NB4 (cell line): ENCODE measurements around the gene ANO10.

Experiments used
- MYC ChIP-seq: IDR thresholded peaks from 2 replicates; pipeline ENCODE4 v1.6.1; 2011; ENCODE audit warnings: low read depth, low read length
- POLR2A ChIP-seq: IDR thresholded peaks from 2 replicates; pipeline ENCODE4 v1.6.1; 2011; ENCODE audit warnings: mild to moderate bottlenecking; ENCODE audit not compliant: insufficient read length; ENCODE audit errors: extremely low read depth
- TF ChIP-seq, protein P1 (sequence below): IDR thresholded peaks from one replicate; pipeline ENCODE4 v1.5.1; 2012; ENCODE audit warnings: low read depth, low read length
- TF ChIP-seq, protein P2 (sequence below): IDR thresholded peaks from 2 replicates; pipeline ENCODE4 v1.6.1; 2011; ENCODE audit warnings: low read depth, low read length

DNA sequence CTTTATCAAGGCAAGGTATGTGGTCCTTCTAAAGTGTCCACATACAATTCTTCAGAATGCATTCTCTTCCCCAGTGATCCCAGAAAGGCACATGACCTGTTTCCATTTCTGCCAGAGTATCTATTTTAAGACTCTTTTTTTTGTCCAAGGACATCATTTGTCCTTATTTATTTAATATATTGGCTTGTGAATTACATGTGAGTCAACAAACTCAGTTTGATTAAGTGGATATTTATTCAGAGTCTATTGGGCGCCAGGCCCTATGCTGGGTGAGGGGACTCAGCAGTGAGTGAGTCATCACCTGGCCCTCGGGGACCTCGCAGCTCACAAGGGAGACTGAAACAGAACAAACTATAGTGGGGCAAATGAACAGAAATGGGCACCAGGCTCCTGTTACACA, 198.7 kb downstream of the ANO10 start:
- TF ChIP-seq, protein P1, sequence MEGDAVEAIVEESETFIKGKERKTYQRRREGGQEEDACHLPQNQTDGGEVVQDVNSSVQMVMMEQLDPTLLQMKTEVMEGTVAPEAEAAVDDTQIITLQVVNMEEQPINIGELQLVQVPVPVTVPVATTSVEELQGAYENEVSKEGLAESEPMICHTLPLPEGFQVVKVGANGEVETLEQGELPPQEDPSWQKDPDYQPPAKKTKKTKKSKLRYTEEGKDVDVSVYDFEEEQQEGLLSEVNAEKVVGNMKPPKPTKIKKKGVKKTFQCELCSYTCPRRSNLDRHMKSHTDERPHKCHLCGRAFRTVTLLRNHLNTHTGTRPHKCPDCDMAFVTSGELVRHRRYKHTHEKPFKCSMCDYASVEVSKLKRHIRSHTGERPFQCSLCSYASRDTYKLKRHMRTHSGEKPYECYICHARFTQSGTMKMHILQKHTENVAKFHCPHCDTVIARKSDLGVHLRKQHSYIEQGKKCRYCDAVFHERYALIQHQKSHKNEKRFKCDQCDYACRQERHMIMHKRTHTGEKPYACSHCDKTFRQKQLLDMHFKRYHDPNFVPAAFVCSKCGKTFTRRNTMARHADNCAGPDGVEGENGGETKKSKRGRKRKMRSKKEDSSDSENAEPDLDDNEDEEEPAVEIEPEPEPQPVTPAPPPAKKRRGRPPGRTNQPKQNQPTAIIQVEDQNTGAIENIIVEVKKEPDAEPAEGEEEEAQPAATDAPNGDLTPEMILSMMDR, result no peak
- TF ChIP-seq, protein P2, sequence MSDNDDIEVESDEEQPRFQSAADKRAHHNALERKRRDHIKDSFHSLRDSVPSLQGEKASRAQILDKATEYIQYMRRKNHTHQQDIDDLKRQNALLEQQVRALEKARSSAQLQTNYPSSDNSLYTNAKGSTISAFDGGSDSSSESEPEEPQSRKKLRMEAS, result no peak
- TF ChIP-seq POLR2A, result no peak
- no peak for TF ChIP-seq MYC
